Lung (tissue), 13 donors: Measurements from ENCODE around the gene DHX15. TPM values are rescaled to one million over a fixed set of nuclear protein-coding genes. Genes with fewer than 3 reads are reported as not detected.
A peak's percentile ranks its signal among the peaks of the same experiment; 100 is the strongest.

ENCODE experiments used
- ATAC-seq: fragments of 200-7000 bp; cut with Tn5 transposase; one replicate; pipeline ENCODE4 v1.9.1; 2020; ENCODE audit warnings: moderate number of reproducible peaks; ENCODE audit not compliant: insufficient read depth, low FRiP score
- DNase-seq, 3 donors: peaks; one replicate each; pipeline ENCODE4 v3.0.0-alpha.2; 2013 to 2017
- H3K27ac ChIP-seq, 2 donors: one replicate each; pipeline ENCODE4 v1.5.1; 2013; ENCODE audit warnings: mild to moderate bottlenecking in 2 of 2, moderate library complexity in 2 of 2, control low read depth in 1 of 2, inconsistent platforms in 1 of 2, low read depth in 1 of 2, low read length in 1 of 2
- H3K27me3 ChIP-seq, 3 donors: one replicate each; pipeline ENCODE4 v1.5.1; 2013; ENCODE audit warnings: low read length in 2 of 3; ENCODE audit not compliant: control insufficient read depth in 3 of 3, insufficient read depth in 3 of 3
- H3K36me3 ChIP-seq, 4 donors: one replicate each; pipeline ENCODE4 v1.5.1; 2013; ENCODE audit warnings: low read length in 4 of 4, mild to moderate bottlenecking in 1 of 4, moderate library complexity in 1 of 4; ENCODE audit not compliant: control insufficient read depth in 4 of 4, insufficient read depth in 4 of 4
- H3K4me1 ChIP-seq, 5 donors: one replicate each; pipeline ENCODE4 v1.5.1; 2013; ENCODE audit warnings: low read length in 5 of 5, mild to moderate bottlenecking in 2 of 5, moderate library complexity in 1 of 5; ENCODE audit not compliant: control insufficient read depth in 5 of 5, insufficient read depth in 5 of 5
- H3K4me3 ChIP-seq: one replicate; pipeline ENCODE4 v1.5.1; 2013; ENCODE audit warnings: mild to moderate bottlenecking, control low read depth, moderate library complexity
- H3K9ac ChIP-seq, 2 donors: one replicate each; pipeline ENCODE4 v1.5.1; 2013; ENCODE audit warnings: low read length in 2 of 2, control low read depth in 1 of 2; ENCODE audit not compliant: insufficient read depth in 1 of 2
- H3K9me3 ChIP-seq, 4 donors: one replicate each; pipeline ENCODE4 v1.5.1; 2013; ENCODE audit warnings: low read length in 3 of 4, mild to moderate bottlenecking in 1 of 4, moderate library complexity in 1 of 4; ENCODE audit not compliant: control insufficient read depth in 4 of 4, insufficient read depth in 3 of 4
- WGBS, 2 donors: extraction: QIAGEN DNeasy Blood & Tissue Kit; methylation state at CpG; one replicate each; pipeline ENCODE4 v1.1.7; 2013; 5-methylcytosine and 5-hydroxymethylcytosine counted together
- polyA plus RNA-seq, 2 donors: library from polyadenylated mRNA; stranded (reverse); fragments of 200-250 nt; gene quantifications; one replicate each; pipeline ENCODE4 v1.2.1, GENCODE V29; 2013
- small RNA-seq: library from RNA; depleted of rRNA; stranded (forward); fragments of <200 nt; gene quantifications from one replicate; pipeline ENCODE3, GENCODE V24; 2014; ENCODE audit warnings: low replicate concordance
- total RNA-seq, 2 donors: library from RNA; depleted of rRNA in 1 of 2; stranded (reverse); fragments of >200 nt in 1 of 2; gene quantifications; one replicate each; pipeline ENCODE4 v1.2.1, GENCODE V29; 2014 to 2021
- TF ChIP-seq, protein P1 (sequence below): IDR thresholded peaks from 2 replicates; pipeline ENCODE4 v1.5.1; 2012; ENCODE audit warnings: mild to moderate bottlenecking; ENCODE audit errors: control extremely low read depth, extremely low read depth
- donor health status: control.
- donor health status: control.
- donor health status: Bipolar disorder and iron deficiency.
- donor health status: healthy.
- donor health status: DM: yes; HTN: yes; CAD: no.

DHX15 gene
- total and polyA plus RNA-seq, 4 donors, result 60.3 to 292 (median 88.0) TPM

DNA sequence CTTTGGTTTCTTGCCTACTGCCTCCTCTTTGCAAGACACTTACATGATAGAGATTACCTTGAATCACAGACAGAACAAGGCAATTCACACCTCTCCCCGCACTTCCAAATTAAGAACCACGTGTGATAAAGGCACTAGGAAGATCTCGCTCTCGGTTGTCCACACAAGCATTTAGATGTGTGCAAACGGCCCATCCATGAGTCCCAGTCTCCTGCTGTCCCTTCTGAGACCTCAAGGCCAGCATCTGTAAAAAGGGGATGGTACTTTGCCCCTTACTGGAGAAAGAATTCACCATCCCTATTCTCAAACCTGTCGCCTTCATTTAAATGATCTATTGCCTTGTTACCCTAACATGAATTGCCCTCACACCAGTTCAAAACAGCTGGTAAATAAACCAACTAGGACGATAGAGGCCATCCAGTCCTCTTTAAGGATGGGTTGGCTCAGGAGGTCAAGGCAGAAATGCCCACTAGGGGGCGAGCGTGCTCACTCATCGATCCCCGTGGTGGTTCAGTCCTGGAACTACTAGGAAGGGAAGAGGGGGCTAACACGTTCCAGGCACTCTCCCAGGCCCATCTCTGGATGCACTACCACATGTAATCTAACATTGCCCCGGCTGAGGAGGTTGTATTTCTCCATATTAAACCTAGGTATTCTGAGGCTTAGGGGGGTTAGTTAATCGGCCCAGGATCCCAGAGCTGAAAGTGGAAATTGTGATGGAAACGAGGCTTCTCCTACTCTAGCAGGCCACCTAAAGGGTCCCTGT lies 95.8 kb downstream of the DHX15 start:
- WGBS, 2 donors, result 30 to 34% methylated on average over 15 of the region's 15 CpGs
- peaks cover 0 to 6% (median 1%) of the 10 kb centered on the region in 5 donors for H3K4me1 ChIP-seq
- TF ChIP-seq, protein P1, sequence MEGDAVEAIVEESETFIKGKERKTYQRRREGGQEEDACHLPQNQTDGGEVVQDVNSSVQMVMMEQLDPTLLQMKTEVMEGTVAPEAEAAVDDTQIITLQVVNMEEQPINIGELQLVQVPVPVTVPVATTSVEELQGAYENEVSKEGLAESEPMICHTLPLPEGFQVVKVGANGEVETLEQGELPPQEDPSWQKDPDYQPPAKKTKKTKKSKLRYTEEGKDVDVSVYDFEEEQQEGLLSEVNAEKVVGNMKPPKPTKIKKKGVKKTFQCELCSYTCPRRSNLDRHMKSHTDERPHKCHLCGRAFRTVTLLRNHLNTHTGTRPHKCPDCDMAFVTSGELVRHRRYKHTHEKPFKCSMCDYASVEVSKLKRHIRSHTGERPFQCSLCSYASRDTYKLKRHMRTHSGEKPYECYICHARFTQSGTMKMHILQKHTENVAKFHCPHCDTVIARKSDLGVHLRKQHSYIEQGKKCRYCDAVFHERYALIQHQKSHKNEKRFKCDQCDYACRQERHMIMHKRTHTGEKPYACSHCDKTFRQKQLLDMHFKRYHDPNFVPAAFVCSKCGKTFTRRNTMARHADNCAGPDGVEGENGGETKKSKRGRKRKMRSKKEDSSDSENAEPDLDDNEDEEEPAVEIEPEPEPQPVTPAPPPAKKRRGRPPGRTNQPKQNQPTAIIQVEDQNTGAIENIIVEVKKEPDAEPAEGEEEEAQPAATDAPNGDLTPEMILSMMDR, result peak; percentile 59
- H3K27ac ChIP-seq, result no peak overlapping the region
- ATAC-seq (no peak), DNase-seq (peak; percentile 67 to 71 (median 69))
- H3K9me3 ChIP-seq, result peaks cover 0 to 3% (median 0%) of the 10 kb centered on the region in 4 donors
- no peak overlapping the region for H3K4me3 ChIP-seq
- H3K36me3 ChIP-seq, result no peaks in the 10 kb centered on the region
- no peaks in the 10 kb centered on the region for H3K27me3 ChIP-seq
- no peak overlapping the region for H3K9ac ChIP-seq

DNA sequence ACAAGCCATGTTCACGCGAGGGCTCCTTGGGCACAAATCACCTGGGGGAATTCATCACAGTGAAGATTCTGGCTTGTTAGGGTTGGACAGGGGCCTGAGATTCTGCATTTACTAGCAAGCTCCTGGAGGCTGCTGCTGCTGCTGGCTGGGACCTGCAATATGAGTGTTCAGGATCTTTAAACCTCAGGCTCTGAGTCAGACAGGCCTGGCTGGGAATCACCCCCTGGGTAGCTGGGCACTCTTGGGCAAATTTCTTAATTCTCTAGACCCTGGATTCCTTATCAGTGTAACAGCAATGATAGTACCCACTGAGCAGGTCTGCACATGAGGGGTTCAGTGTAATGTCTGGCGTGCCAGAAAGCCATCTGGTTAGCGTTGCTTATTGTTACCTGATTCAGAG lies 101.5 kb downstream of the DHX15 start:
- TF ChIP-seq, protein P1, result no peak
- no peak overlapping the region for H3K4me3 ChIP-seq
- WGBS, 2 donors, result 95% methylated on average over 4 of the region's 4 CpGs
- no peak overlapping the region for H3K27ac ChIP-seq
- H3K4me1 ChIP-seq, result peaks cover 0 to 6% (median 0%) of the 10 kb centered on the region in 5 donors
- peaks cover 0 to 3% (median 0%) of the 10 kb centered on the region in 4 donors for H3K9me3 ChIP-seq
- no peak for ATAC-seq
- DNase-seq, result no peak
- no peaks in the 10 kb centered on the region for H3K27me3 ChIP-seq
- H3K36me3 ChIP-seq, result no peaks in the 10 kb centered on the region
- H3K9ac ChIP-seq, result no peak overlapping the region

DNA sequence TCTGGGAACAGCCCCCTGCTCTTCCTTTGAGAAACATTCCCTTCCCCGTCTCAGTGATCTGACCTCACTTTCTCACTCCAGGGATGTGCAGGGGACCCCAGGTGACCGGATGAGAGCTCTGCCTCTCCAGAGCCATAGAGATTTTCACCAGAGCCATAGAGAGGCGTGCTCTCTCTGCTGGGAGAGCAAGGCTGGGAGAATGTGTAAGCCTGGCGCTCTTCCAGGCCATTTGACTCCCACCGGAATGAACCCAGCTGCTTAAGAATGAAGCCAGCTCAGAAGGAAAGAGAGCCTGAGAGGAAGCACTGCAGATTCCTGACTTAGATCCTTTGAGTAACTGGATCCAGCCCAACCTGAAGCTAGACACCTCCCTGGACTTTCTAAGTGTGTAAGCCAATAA lies 106.4 kb downstream of the DHX15 start:
- ATAC-seq (no peak), DNase-seq (peak; percentile 89 to 96 (median 95))
- WGBS, 2 donors, result 23 to 45% methylated on average over 5 of the region's 5 CpGs
- no peak overlapping the region for H3K9ac ChIP-seq
- H3K36me3 ChIP-seq, result no peaks in the 10 kb centered on the region
- no peak overlapping the region for H3K27ac ChIP-seq
- no peak overlapping the region for H3K4me3 ChIP-seq
- peaks cover 0 to 15% (median 0%) of the 10 kb centered on the region in 5 donors for H3K4me1 ChIP-seq
- no peaks in the 10 kb centered on the region for H3K9me3 ChIP-seq
- peaks cover 0 to 3% (median 0%) of the 10 kb centered on the region in 3 donors for H3K27me3 ChIP-seq
- TF ChIP-seq, protein P1, result no peak

Small RNA genes within 50 kb of the gene (small RNA-seq; reads per million reads assigned to genes)
- gene MIR573 (not detected), gene RN7SL16P (not detected)

Other genes starting within 250 kb of the DHX15 start
- 100 to 1,000 TPM in 1 of 2 donors, 10 to 100 TPM in 1; 48.9 to 101 TPM for gene SOD3, start 211.0 kb upstream of the DHX15 start, total RNA-seq
- gene SOD3, start 211.0 kb upstream of the DHX15 start, polyA plus RNA-seq, result 10 to 100 TPM; 35.7 to 58.8 TPM